ENCODE measurements around the gene TRIM71.

DNA sequence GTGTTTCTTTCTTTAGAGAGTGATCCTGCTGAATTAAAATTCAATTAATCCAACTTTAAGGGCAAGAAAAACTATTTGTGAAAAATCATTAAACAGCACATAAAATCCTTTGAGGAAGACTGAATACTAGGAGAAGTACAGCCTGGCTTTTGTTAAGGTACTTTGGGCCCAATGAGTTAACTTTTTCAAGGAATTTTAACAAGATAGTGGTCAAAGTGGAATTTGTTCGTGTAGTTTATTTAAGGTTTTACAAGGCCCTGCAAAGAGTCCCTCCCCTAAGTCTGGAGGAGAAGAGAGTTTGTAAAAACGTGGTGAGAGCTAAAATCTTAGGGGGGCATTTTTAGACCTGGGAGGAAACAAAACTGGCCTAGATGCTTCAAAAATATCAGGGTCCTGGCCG lies 26.0 kb upstream of the TRIM71 start:
- TF ChIP-seq POLR2A (IDR thresholded peaks at IDR 0.05; ENCODE audit: low read depth, low read length) (no peak), TAF1 (IDR thresholded peaks at IDR 0.05; ENCODE audit: borderline replicate concordance, low read depth, low read length) (no peak), POLR2AphosphoS5 (IDR thresholded peaks at IDR 0.05; ENCODE audit: low read depth, low read length) (no peak)
